ACC112 (cell line): Measurements from ENCODE around the gene CWC27.
A peak's percentile ranks its signal among the peaks of the same experiment; 100 is the strongest.

Experiments
- H2AFZ ChIP-seq: fragments of 200-600 bp; sonication (generic); one replicate; pipeline ENCODE4 v1.6.0; 2017; ENCODE audit warnings: antibody characterized with exemption, low read length; ENCODE audit not compliant: unreplicated experiment
- H3K27ac ChIP-seq: fragments of 200-600 bp; sonication (generic); 2 replicates; pipeline ENCODE4 v1.5.1; 2014; ENCODE audit warnings: low read depth, mild to moderate bottlenecking, antibody characterized with exemption, low read length, moderate library complexity
- H3K27me3 ChIP-seq: fragments of 200-600 bp; sonication (generic); 2 replicates; pipeline ENCODE4 v1.6.1; 2014; ENCODE audit warnings: mild to moderate bottlenecking, antibody characterized with exemption, low read length, moderate library complexity, mixed read lengths; ENCODE audit not compliant: insufficient read depth
- H3K36me3 ChIP-seq: fragments of 200-600 bp; sonication (generic); 2 replicates; pipeline ENCODE4 v1.6.1; 2016; ENCODE audit warnings: mild to moderate bottlenecking, antibody characterized with exemption, low read length, moderate library complexity, mixed read lengths; ENCODE audit not compliant: insufficient read depth
- H3K4me1 ChIP-seq: fragments of 200-600 bp; sonication (generic); one replicate; pipeline ENCODE4 v1.6.1; 2016; ENCODE audit warnings: low read length, mixed read lengths; ENCODE audit not compliant: insufficient read depth, unreplicated experiment, control insufficient read depth
- H3K4me3 ChIP-seq: fragments of 200-600 bp; sonication (generic); 2 replicates; pipeline ENCODE4 v1.5.1; 2014; ENCODE audit warnings: mild to moderate bottlenecking, low read depth, low read length
- H3K79me2 ChIP-seq: fragments of 200-600 bp; sonication (generic); one replicate; pipeline ENCODE4 v1.6.0; 2016; ENCODE audit warnings: low read length; ENCODE audit not compliant: control insufficient read depth, unreplicated experiment, insufficient read depth

Gene CWC27

GRCh38 chr5:65024681-65025080, 256.0 kb downstream of the CWC27 start:
- Histone ChIP-seq H3K79me2 (no peaks in the 10 kb centered on the region), H3K4me1 (no peaks in the 10 kb centered on the region), H3K4me3 (no peak overlapping the region), H2AFZ (no peak overlapping the region), H3K27ac (no peak overlapping the region), H3K36me3 (no peaks in the 10 kb centered on the region), H3K27me3 (no peaks in the 10 kb centered on the region)

GRCh38 chr5:65026816-65027548, 258.3 kb downstream of the CWC27 start:
- Histone ChIP-seq H3K4me3 (no peak overlapping the region), H3K4me1 (peaks cover 6% of the 10 kb centered on the region), H3K79me2 (no peaks in the 10 kb centered on the region), H3K36me3 (no peaks in the 10 kb centered on the region), H3K27ac (no peak overlapping the region), H3K27me3 (no peaks in the 10 kb centered on the region), H2AFZ (no peak overlapping the region)

GRCh38 chr5:65029178-65029577, 260.4 kb downstream of the CWC27 start:
- H3K27me3 ChIP-seq: no peaks in the 10 kb centered on the region
- no peak overlapping the region for H2AFZ ChIP-seq
- peaks cover 15% of the 10 kb centered on the region for H3K4me1 ChIP-seq
- no peak overlapping the region for H3K27ac ChIP-seq
- no peaks in the 10 kb centered on the region for H3K36me3 ChIP-seq
- no peak overlapping the region for H3K4me3 ChIP-seq
- no peaks in the 10 kb centered on the region for H3K79me2 ChIP-seq

- H2AFZ ChIP-seq: no peak overlapping the region
- H3K79me2 ChIP-seq: no peaks in the 10 kb centered on the region
- H3K27ac ChIP-seq: no peak overlapping the region
- H3K4me3 ChIP-seq: no peak overlapping the region
- no peaks in the 10 kb centered on the region for H3K36me3 ChIP-seq
- H3K27me3 ChIP-seq: no peaks in the 10 kb centered on the region
- H3K4me1 ChIP-seq: peaks cover 24% of the 10 kb centered on the region
Observed at GRCh38 chr5:65030056-65030455, 261.3 kb downstream of the CWC27 start.

- H2AFZ ChIP-seq: peak overlapping the region; percentile 17
- H3K4me3 ChIP-seq: peak overlapping the region; percentile 5; the same call in 1 of the 2 replicates
- H3K27me3 ChIP-seq: no peaks in the 10 kb centered on the region
- no peaks in the 10 kb centered on the region for H3K36me3 ChIP-seq
- no peaks in the 10 kb centered on the region for H3K79me2 ChIP-seq
- peaks cover 35% of the 10 kb centered on the region for H3K4me1 ChIP-seq
- peak overlapping the region; percentile 97 for H3K27ac ChIP-seq
Observed at GRCh38 chr5:65032250-65032649, 263.5 kb downstream of the CWC27 start.

- no peaks in the 10 kb centered on the region for H3K36me3 ChIP-seq
- no peak overlapping the region for H2AFZ ChIP-seq
- H3K4me1 ChIP-seq: peaks cover 35% of the 10 kb centered on the region
- H3K27ac ChIP-seq: peak overlapping the region; percentile 97
- H3K27me3 ChIP-seq: no peaks in the 10 kb centered on the region
- no peaks in the 10 kb centered on the region for H3K79me2 ChIP-seq
- peak overlapping the region; percentile 74 for H3K4me3 ChIP-seq
Observed at GRCh38 chr5:65034029-65034812, 265.5 kb downstream of the CWC27 start.

GRCh38 chr5:65034813-65035209, 266.1 kb downstream of the CWC27 start:
- Histone ChIP-seq H2AFZ (peak overlapping the region; percentile 87), H3K36me3 (no peaks in the 10 kb centered on the region), H3K4me3 (peak overlapping the region; percentile 74), H3K27me3 (no peaks in the 10 kb centered on the region), H3K27ac (peak overlapping the region; percentile 97), H3K4me1 (peaks cover 35% of the 10 kb centered on the region), H3K79me2 (no peaks in the 10 kb centered on the region)

- Histone ChIP-seq H3K36me3 (no peaks in the 10 kb centered on the region), H3K27me3 (no peaks in the 10 kb centered on the region), H3K27ac (peak overlapping the region; percentile 97), H3K4me1 (peaks cover 37% of the 10 kb centered on the region), H3K4me3 (peak overlapping the region; percentile 74), H3K79me2 (no peaks in the 10 kb centered on the region), H2AFZ (peak overlapping the region; percentile 87)
Observed at GRCh38 chr5:65035211-65036206, 266.8 kb downstream of the CWC27 start.

- H3K36me3 ChIP-seq: no peaks in the 10 kb centered on the region
- no peak overlapping the region for H3K4me3 ChIP-seq
- H3K27ac ChIP-seq: peak overlapping the region; percentile 97
- peaks cover 41% of the 10 kb centered on the region for H3K4me1 ChIP-seq
- no peaks in the 10 kb centered on the region for H3K27me3 ChIP-seq
- H2AFZ ChIP-seq: no peak overlapping the region
- no peaks in the 10 kb centered on the region for H3K79me2 ChIP-seq
Observed at GRCh38 chr5:65037831-65038815, 269.4 kb downstream of the CWC27 start.
